ENCODE measurements around the gene KRTAP17-1.
A peak's percentile ranks its signal among the peaks of the same experiment; 100 is the strongest.

KRTAP17-1 gene

GRCh38 chr17:41332239-41332638, 16.7 kb upstream of the KRTAP17-1 start:
- no peak for DNase-seq

GRCh38 chr17:41331606-41332005, 16.1 kb upstream of the KRTAP17-1 start:
- no peak for DNase-seq

GRCh38 chr17:41329279-41329948, 13.9 kb upstream of the KRTAP17-1 start:
- DNase-seq = peak; percentile 41

GRCh38 chr17:41328207-41328606, 12.7 kb upstream of the KRTAP17-1 start:
- no peak for DNase-seq

- no peak for DNase-seq
Observed at GRCh38 chr17:41327411-41328120, 12.1 kb upstream of the KRTAP17-1 start.

- DNase-seq = no peak
Observed at GRCh38 chr17:41326173-41327145, 10.9 kb upstream of the KRTAP17-1 start.

- DNase-seq = no peak
Observed at GRCh38 chr17:41325611-41326010, 10.1 kb upstream of the KRTAP17-1 start.

GRCh38 chr17:41325126-41325525, 9.6 kb upstream of the KRTAP17-1 start:
- no peak for DNase-seq

- peak; percentile 13 for DNase-seq
Observed at GRCh38 chr17:41324180-41325075, 8.9 kb upstream of the KRTAP17-1 start.

- no peak for DNase-seq
Observed at GRCh38 chr17:41322903-41323895, 7.7 kb upstream of the KRTAP17-1 start.

GRCh38 chr17:41322094-41322902, 6.8 kb upstream of the KRTAP17-1 start:
- DNase-seq = peak; percentile 69

- DNase-seq = no peak
Observed at GRCh38 chr17:41318231-41318630, 2.7 kb upstream of the KRTAP17-1 start.

GRCh38 chr17:41315814-41316445, 420 bp upstream of the KRTAP17-1 start:
- peak; percentile 66 for DNase-seq

GRCh38 chr17:41311111-41311510, 4.4 kb downstream of the KRTAP17-1 start:
- no peak for DNase-seq

GRCh38 chr17:41308918-41309359, 6.6 kb downstream of the KRTAP17-1 start, which contains the start of gene KRTAP16-1:
Gene KRTAP16-1, minus strand, starts transcription at chr17:41309309. Its CDS starts 56 bp downstream, at chr17:41309253.
- no peak for DNase-seq

- peak; percentile 28 for DNase-seq
Observed at GRCh38 chr17:41308251-41308917, 7.1 kb downstream of the KRTAP17-1 start.

GRCh38 chr17:41307647-41308046, 7.9 kb downstream of the KRTAP17-1 start:
- DNase-seq = no peak

- no peak for DNase-seq
Observed at GRCh38 chr17:41304091-41304490, 11.4 kb downstream of the KRTAP17-1 start.

GRCh38 chr17:41302981-41303380, 12.5 kb downstream of the KRTAP17-1 start:
- no peak for DNase-seq
